HG02970 (cell line): ENCODE results near the gene GLUL.

Source experiments
- ATAC-seq: cut with Tn5 transposase; IDR thresholded peaks from one replicate; pipeline ENCODE4 v1.9.1; 2021; ENCODE audit warnings: mild to moderate bottlenecking, moderate library complexity, moderate number of reproducible peaks; ENCODE audit not compliant: unreplicated experiment, low FRiP score

GLUL gene

DNA sequence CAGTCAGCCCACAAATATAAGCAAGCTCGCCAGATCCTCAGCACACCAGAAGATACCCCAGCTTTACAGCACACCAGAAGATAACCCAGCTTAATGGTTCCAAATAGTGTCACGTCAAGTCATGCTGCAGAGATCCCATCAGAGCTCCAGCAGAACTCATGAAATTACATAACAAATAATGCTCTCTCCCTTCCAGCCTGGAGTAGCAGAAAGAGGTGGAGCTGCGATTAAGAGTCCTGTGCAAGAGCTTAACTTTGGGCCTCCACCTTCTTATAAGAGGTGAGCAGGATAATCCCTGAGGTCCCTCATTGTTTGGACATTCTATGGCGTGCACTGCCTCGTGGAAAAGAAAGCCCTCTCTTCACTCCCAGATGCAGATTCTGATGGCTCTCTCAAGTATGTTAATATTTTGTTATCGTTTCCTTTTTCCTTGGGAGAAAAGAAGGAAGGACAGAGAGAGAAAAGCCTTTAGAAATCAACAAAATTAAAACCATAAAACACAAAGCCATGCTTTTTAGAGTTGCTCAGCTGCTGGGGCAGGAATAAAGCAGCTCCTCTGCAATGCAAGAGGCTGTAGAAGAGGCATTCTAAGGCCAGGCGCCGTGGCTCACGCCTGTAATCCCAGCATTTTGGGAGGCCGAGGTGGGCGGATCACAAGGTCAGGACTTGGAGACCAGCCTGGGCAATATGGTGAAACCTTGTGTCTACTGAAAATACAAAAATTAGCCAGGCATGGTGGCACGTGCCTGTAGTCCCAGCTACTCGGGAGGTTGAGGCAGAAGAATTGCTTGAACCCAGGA is 59.1 kb downstream of the GLUL start:
- ATAC-seq, result no peak
